Natural killer cell (primary cell): Measurements from ENCODE around the gene KRT82. TPM values are rescaled to one million over a fixed set of nuclear protein-coding genes. Genes with fewer than 3 reads are reported as not detected.

Experiments
- ATAC-seq, 3 donors: fragments of 150-1000 bp in 2 of 3; fragments of 200-7000 bp in 1 of 3; cut with Tn5 transposase; 1 replicate in 1 of 3; 2 replicates in 2 of 3; pipeline ENCODE4 v1.10.0; 2021; ENCODE audit warnings: mild to moderate bottlenecking in 2 of 3, moderate library complexity in 2 of 3
- DNase-seq, 2 donors: peaks; one replicate each; pipeline versions ENCODE4 v3.0.0 to v3.0.0-alpha.2; 2013 to 2021; ENCODE audit warnings: mixed read lengths in 1 of 2
- H3K27ac ChIP-seq: one replicate; pipeline ENCODE4 v1.5.1; 2013; ENCODE audit warnings: mild to moderate bottlenecking, low read length
- H3K27me3 ChIP-seq: one replicate; pipeline ENCODE4 v1.6.1; 2013; ENCODE audit warnings: low read length; ENCODE audit not compliant: control insufficient read depth, insufficient read depth
- H3K36me3 ChIP-seq: one replicate; pipeline ENCODE4 v1.6.1; 2013; ENCODE audit warnings: low read length; ENCODE audit not compliant: control insufficient read depth, insufficient read depth
- H3K4me1 ChIP-seq: one replicate; pipeline ENCODE4 v1.6.1; 2013; ENCODE audit warnings: low read length; ENCODE audit not compliant: control insufficient read depth, insufficient read depth
- H3K4me3 ChIP-seq: one replicate; pipeline ENCODE4 v1.5.1; 2013; ENCODE audit warnings: low read length
- H3K9me3 ChIP-seq: one replicate; pipeline ENCODE4 v1.6.1; 2013; ENCODE audit warnings: low read length; ENCODE audit not compliant: control insufficient read depth, insufficient read depth
- H3K27ac Mint-ChIP-seq, 2 donors: one replicate each; pipeline ENCODE4 v1.8.0; 2022; ENCODE audit warnings: mild to moderate bottlenecking in 2 of 2, mixed read lengths in 2 of 2, moderate library complexity in 1 of 2
- H3K27me3 Mint-ChIP-seq, 2 donors: one replicate each; pipeline ENCODE4 v1.8.0; 2022; ENCODE audit warnings: low read depth in 2 of 2, mixed read lengths in 2 of 2
- H3K36me3 Mint-ChIP-seq: one replicate; pipeline ENCODE4 v1.8.0; 2022; ENCODE audit warnings: mixed read lengths
- H3K4me1 Mint-ChIP-seq, 2 donors: one replicate each; pipeline ENCODE4 v1.8.0; 2022; ENCODE audit warnings: mixed read lengths in 2 of 2
- H3K4me3 Mint-ChIP-seq: one replicate; pipeline ENCODE4 v1.8.0; 2022; ENCODE audit warnings: mild to moderate bottlenecking, moderate library complexity, mixed read lengths
- H3K9me3 Mint-ChIP-seq, 2 donors: one replicate each; pipeline ENCODE4 v1.8.0; 2022; ENCODE audit warnings: mixed read lengths in 2 of 2
- WGBS: methylation state at CpG from one replicate; pipeline ENCODE4 v1.1.7; 2013; ENCODE audit warnings: missing lambda C conversion rate; ENCODE audit not compliant: insufficient coverage; 5-methylcytosine and 5-hydroxymethylcytosine counted together
- intact Hi-C: fragments of 100-400 bp; cut with micrococcal nuclease; formaldehyde crosslinking; loops from one replicate; pipeline ENCODE4 v1.14.2; 2022
- total RNA-seq, 4 donors: library from RNA; stranded (reverse); fragments of 120-200 nt in 1 of 4; gene quantifications; one replicate each; pipeline versions ENCODE4 v1.2.3 to v1.2.4, GENCODE V29; 2013 to 2022
- TF ChIP-seq, protein P1 (sequence below): fragments of 200-600 bp; IDR thresholded peaks from one replicate; pipeline ENCODE4 v1.8.0; 2022; ENCODE audit warnings: antibody characterized with exemption

The KRT82 gene
- total RNA-seq, 3 donors from 2014 or later (not counting 1 experiment from before 2014, with no cell fraction given): not detected

DNA sequence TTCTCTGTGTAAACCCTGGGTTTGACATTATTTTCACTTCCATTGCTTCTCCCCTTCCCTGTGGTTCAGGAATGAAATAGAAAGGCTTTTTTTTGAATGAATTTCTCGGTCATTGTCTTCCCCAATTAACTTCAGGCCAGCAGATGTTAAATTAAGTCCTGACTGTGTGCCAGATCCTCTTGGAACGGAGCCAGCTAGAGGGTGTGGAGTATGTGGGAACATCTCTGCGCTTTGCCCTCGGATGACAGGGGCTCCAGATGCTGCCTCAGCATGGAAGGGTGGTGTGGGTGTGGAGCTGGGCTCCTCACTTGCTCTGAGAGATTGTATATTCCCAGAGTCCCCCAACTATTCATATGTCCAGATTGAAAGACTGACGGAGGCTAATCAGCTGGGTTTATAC is 51.9 kb downstream of the KRT82 start:
- H3K36me3 Mint-ChIP-seq: no peaks in the 10 kb centered on the region
- Histone ChIP-seq H3K36me3 (no peaks in the 10 kb centered on the region), H3K9me3 (no peaks in the 10 kb centered on the region), H3K27me3 (peaks cover 60% of the 10 kb centered on the region), H3K27ac (no peak overlapping the region), H3K4me1 (peaks cover 38% of the 10 kb centered on the region), H3K4me3 (no peak overlapping the region)
- intact Hi-C loops: loop anchor here (5.0 to 10.0 kb wide), 2 partner anchors 49 to 213 kb away; no protein-coding TSS in a partner anchor
- no peaks in the 10 kb centered on the region for H3K9me3 Mint-ChIP-seq
- no peak overlapping the region for H3K4me3 Mint-ChIP-seq
- 46% methylated on average over 4 of the region's 5 CpGs for WGBS
- ATAC-seq (no peak), DNase-seq (no peak)
- TF ChIP-seq, protein P1, sequence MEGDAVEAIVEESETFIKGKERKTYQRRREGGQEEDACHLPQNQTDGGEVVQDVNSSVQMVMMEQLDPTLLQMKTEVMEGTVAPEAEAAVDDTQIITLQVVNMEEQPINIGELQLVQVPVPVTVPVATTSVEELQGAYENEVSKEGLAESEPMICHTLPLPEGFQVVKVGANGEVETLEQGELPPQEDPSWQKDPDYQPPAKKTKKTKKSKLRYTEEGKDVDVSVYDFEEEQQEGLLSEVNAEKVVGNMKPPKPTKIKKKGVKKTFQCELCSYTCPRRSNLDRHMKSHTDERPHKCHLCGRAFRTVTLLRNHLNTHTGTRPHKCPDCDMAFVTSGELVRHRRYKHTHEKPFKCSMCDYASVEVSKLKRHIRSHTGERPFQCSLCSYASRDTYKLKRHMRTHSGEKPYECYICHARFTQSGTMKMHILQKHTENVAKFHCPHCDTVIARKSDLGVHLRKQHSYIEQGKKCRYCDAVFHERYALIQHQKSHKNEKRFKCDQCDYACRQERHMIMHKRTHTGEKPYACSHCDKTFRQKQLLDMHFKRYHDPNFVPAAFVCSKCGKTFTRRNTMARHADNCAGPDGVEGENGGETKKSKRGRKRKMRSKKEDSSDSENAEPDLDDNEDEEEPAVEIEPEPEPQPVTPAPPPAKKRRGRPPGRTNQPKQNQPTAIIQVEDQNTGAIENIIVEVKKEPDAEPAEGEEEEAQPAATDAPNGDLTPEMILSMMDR: no peak
- H3K27ac Mint-ChIP-seq: no peak overlapping the region
- H3K4me1 Mint-ChIP-seq: peaks cover 33 to 38% of the 10 kb centered on the region in 2 donors
- H3K27me3 Mint-ChIP-seq: peaks cover 44 to 47% of the 10 kb centered on the region in 2 donors

DNA sequence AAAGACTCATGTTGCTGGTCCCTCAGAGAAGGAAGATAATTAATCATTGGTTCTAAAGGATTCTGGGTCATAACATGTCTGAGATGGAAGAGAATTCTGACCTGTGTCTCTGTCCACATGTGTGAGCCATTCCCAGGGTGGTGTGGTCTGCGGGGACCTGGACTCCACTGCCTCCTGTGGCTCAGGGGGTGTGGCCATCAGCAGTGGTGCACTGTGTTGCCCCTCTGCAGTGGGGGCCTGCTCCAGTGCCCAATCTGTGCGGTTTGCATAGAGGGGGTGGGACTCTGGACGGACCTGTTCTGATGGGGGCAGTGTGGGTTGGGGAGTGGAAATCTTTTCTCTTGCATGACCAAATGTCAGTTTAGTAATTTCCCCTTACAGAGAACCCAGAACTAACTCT is 52.4 kb downstream of the KRT82 start:
- Mint-ChIP-seq H3K4me1 (peaks cover 29 to 34% of the 10 kb centered on the region in 2 donors), H3K27ac (no peak overlapping the region), H3K27me3 (peaks cover 44 to 49% of the 10 kb centered on the region in 2 donors), H3K36me3 (no peaks in the 10 kb centered on the region), H3K4me3 (no peak overlapping the region), H3K9me3 (no peaks in the 10 kb centered on the region)
- Histone ChIP-seq H3K36me3 (no peaks in the 10 kb centered on the region), H3K27me3 (peaks cover 60% of the 10 kb centered on the region), H3K4me1 (peaks cover 33% of the 10 kb centered on the region), H3K4me3 (no peak overlapping the region), H3K9me3 (no peaks in the 10 kb centered on the region), H3K27ac (no peak overlapping the region)
- ATAC-seq (no peak), DNase-seq (no peak)
- TF ChIP-seq, protein P1: no peak
- intact Hi-C loops: loop anchor here (5.0 to 10.0 kb wide), 2 partner anchors 49 to 214 kb away; no protein-coding TSS in a partner anchor
- 60% methylated on average over 2 of the region's 3 CpGs for WGBS

DNA sequence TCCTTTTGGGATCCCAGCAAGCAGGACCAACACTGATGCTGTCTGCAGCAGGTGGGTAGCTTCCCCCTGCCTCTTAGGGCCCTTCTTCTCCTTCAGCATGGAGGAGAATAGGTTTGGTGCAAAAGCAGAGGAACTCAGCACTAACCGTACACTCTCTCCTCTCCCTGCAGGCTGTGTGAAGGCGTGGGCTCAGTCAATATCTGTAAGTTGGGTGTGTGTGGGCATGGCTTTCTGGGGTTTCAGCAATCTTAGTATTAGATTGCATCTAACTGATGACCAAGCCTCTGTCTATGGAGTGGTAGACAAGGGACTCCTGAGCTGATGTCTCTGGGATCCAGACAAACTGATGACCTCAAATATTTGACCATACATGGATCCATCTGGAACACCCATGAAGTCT is 53.2 kb downstream of the KRT82 start:
- Mint-ChIP-seq H3K4me3 (peak overlapping the region; percentile 35), H3K27ac (no peak overlapping the region)
- intact Hi-C loops: loop anchor here (5.0 to 10.0 kb wide), 2 partner anchors 48 to 214 kb away; no protein-coding TSS in a partner anchor

More for the DNA sequence above, 53.2 kb downstream of the KRT82 start:
- Mint-ChIP-seq H3K27me3 (peaks cover 46 to 50% of the 10 kb centered on the region in 2 donors), H3K36me3 (no peaks in the 10 kb centered on the region), H3K4me1 (peaks cover 22 to 28% of the 10 kb centered on the region in 2 donors), H3K9me3 (no peaks in the 10 kb centered on the region)
- Histone ChIP-seq H3K27me3 (peaks cover 62% of the 10 kb centered on the region), H3K36me3 (no peaks in the 10 kb centered on the region), H3K4me3 (no peak overlapping the region), H3K4me1 (peaks cover 25% of the 10 kb centered on the region), H3K9me3 (no peaks in the 10 kb centered on the region), H3K27ac (no peak overlapping the region)
- WGBS: no CpG with 5 or more reads among the region's 2 CpGs
- no peak for DNase-seq
- no peak for ATAC-seq
- TF ChIP-seq, protein P1: no peak
